ENCODE measurements around the gene ACBD5.

Gene ACBD5

GRCh38 chr10:27152687-27153086 lies 87.9 kb downstream of the ACBD5 start:
- peaks cover 29% of the 10 kb centered on the region for H3K4me1 ChIP-seq (ENCODE audit: insufficient read depth, low read length, severe bottlenecking)
- no peak for TF ChIP-seq CTCF (IDR thresholded peaks at IDR 0.05; ENCODE audit: low read length)
- no peak for TF ChIP-seq EZH2 (IDR thresholded peaks at IDR 0.05; ENCODE audit: borderline replicate concordance, low read length)
- H4K20me1 ChIP-seq (ENCODE audit: insufficient read depth, low read length): peaks cover 7% of the 10 kb centered on the region; the same call in 1 of the 2 replicates
- peak overlapping the region; percentile 100 for H3K9ac ChIP-seq (ENCODE audit: low read length)
- no peak overlapping the region for H3K27ac ChIP-seq (ENCODE audit: low read depth, low read length, poor library complexity, severe bottlenecking)
- peak overlapping the region; percentile 96 for H3K4me3 ChIP-seq (ENCODE audit: low read depth, low read length, poor library complexity, severe bottlenecking)
- H3K4me2 ChIP-seq (ENCODE audit: low read length): peak overlapping the region; percentile 99
- peaks cover 75% of the 10 kb centered on the region for H3K79me2 ChIP-seq (ENCODE audit: insufficient read depth, low read length)
- no peaks in the 10 kb centered on the region for H3K9me2 ChIP-seq (ENCODE audit: low read depth, low read length)
- H3F3A ChIP-seq (ENCODE audit: insufficient read depth, low read length): no peaks in the 10 kb centered on the region
- H3K27me3 ChIP-seq (ENCODE audit: insufficient read depth, low read length): no peaks in the 10 kb centered on the region
- no peaks in the 10 kb centered on the region for H3K9me3 ChIP-seq (ENCODE audit: low read length)
- peaks cover 35% of the 10 kb centered on the region for H3K36me3 ChIP-seq (ENCODE audit: insufficient read depth, low read length)
- H2AFZ ChIP-seq (ENCODE audit: low read length): no peak overlapping the region

- H3F3A ChIP-seq (ENCODE audit: insufficient read depth, low read length): no peaks in the 10 kb centered on the region
- peaks cover 6% of the 10 kb centered on the region; the same call in 1 of the 2 replicates for H4K20me1 ChIP-seq (ENCODE audit: insufficient read depth, low read length)
- no peak for TF ChIP-seq EZH2 (IDR thresholded peaks at IDR 0.05; ENCODE audit: borderline replicate concordance, low read length)
- no peak for TF ChIP-seq CTCF (IDR thresholded peaks at IDR 0.05; ENCODE audit: low read length)
- no peak overlapping the region for H2AFZ ChIP-seq (ENCODE audit: low read length)
- H3K4me2 ChIP-seq (ENCODE audit: low read length): no peak overlapping the region
- H3K9me2 ChIP-seq (ENCODE audit: low read depth, low read length): no peaks in the 10 kb centered on the region
- peaks cover 51% of the 10 kb centered on the region for H3K36me3 ChIP-seq (ENCODE audit: insufficient read depth, low read length)
- no peak overlapping the region for H3K4me3 ChIP-seq (ENCODE audit: low read depth, low read length, poor library complexity, severe bottlenecking)
- H3K9ac ChIP-seq (ENCODE audit: low read length): no peak overlapping the region
- peaks cover 12% of the 10 kb centered on the region for H3K4me1 ChIP-seq (ENCODE audit: insufficient read depth, low read length, severe bottlenecking)
- no peaks in the 10 kb centered on the region for H3K9me3 ChIP-seq (ENCODE audit: low read length)
- peaks cover 64% of the 10 kb centered on the region for H3K79me2 ChIP-seq (ENCODE audit: insufficient read depth, low read length)
- H3K27me3 ChIP-seq (ENCODE audit: insufficient read depth, low read length): no peaks in the 10 kb centered on the region
- no peak overlapping the region for H3K27ac ChIP-seq (ENCODE audit: low read depth, low read length, poor library complexity, severe bottlenecking)
These were observed 90.3 kb downstream of the ACBD5 start for GRCh38 chr10:27150261-27150660.

GRCh38 chr10:27147701-27148100 lies 92.9 kb downstream of the ACBD5 start:
- Histone ChIP-seq H3K27ac (ENCODE audit: low read depth, low read length, poor library complexity, severe bottlenecking) (no peak overlapping the region), H3K79me2 (ENCODE audit: insufficient read depth, low read length) (peaks cover 49% of the 10 kb centered on the region), H3K9me3 (ENCODE audit: low read length) (no peaks in the 10 kb centered on the region), H3K4me3 (ENCODE audit: low read depth, low read length, poor library complexity, severe bottlenecking) (no peak overlapping the region), H3K9me2 (ENCODE audit: low read depth, low read length) (no peaks in the 10 kb centered on the region), H2AFZ (ENCODE audit: low read length) (no peak overlapping the region), H3K4me2 (ENCODE audit: low read length) (no peak overlapping the region), H3F3A (ENCODE audit: insufficient read depth, low read length) (no peaks in the 10 kb centered on the region), H3K4me1 (ENCODE audit: insufficient read depth, low read length, severe bottlenecking) (peaks cover 7% of the 10 kb centered on the region), H3K36me3 (ENCODE audit: insufficient read depth, low read length) (peaks cover 76% of the 10 kb centered on the region), H3K9ac (ENCODE audit: low read length) (no peak overlapping the region), H3K27me3 (ENCODE audit: insufficient read depth, low read length) (no peaks in the 10 kb centered on the region), H4K20me1 (ENCODE audit: insufficient read depth, low read length) (peaks cover 3% of the 10 kb centered on the region; the same call in 1 of the 2 replicates)
- TF ChIP-seq EZH2 (IDR thresholded peaks at IDR 0.05; ENCODE audit: borderline replicate concordance, low read length): no peak
- no peak for TF ChIP-seq CTCF (IDR thresholded peaks at IDR 0.05; ENCODE audit: low read length)

Data from OCI-LY1 (cell line).